Ovary (tissue), 3 donors: ENCODE measurements around the gene DIO3.

ENCODE experiments used
- CTCF ChIP-seq, 3 donors: fragments of 450-650 bp in 2 of 3; fragments of 200-600 bp in 1 of 3; IDR thresholded peaks; one replicate each; pipeline versions ENCODE4 v1.5.1 to v1.8.0; 2016 to 2022; ENCODE audit warnings: antibody characterized with exemption in 3 of 3, mild to moderate bottlenecking in 1 of 3
- POLR2A ChIP-seq: fragments of 450-650 bp; IDR thresholded peaks from one replicate; pipeline ENCODE4 v1.6.1; 2017; ENCODE audit warnings: antibody characterized with exemption, mild to moderate bottlenecking, moderate library complexity
- donor health status: DM: no; HTN: no; CAD: no.

DNA sequence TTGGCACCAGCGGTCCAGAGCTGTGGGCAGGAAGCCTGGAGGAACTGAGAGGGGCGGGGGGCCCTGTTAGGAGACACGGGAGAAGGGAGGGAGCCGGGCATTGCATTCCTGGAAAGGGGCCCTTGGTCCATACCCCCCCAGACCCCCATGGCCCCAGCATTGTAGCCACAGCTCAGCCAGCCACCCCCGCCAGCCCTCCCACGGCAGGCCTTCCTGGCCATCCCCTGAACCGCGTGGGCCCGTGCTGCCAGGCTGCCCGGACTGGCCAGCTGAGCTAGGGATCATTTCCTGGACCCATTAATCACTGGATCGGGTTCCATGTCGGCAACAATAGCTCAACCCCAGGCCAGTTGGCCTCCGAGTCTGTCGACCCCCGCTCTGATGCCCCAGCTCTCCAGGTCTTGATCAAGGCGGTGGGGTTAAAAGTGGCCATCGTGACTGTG, 39.8 kb upstream of the DIO3 start:
- no peak for TF ChIP-seq CTCF (IDR thresholded peaks at IDR 0.05)
- no peak for TF ChIP-seq POLR2A
